ENCODE data around the gene CADPS.

DNA sequence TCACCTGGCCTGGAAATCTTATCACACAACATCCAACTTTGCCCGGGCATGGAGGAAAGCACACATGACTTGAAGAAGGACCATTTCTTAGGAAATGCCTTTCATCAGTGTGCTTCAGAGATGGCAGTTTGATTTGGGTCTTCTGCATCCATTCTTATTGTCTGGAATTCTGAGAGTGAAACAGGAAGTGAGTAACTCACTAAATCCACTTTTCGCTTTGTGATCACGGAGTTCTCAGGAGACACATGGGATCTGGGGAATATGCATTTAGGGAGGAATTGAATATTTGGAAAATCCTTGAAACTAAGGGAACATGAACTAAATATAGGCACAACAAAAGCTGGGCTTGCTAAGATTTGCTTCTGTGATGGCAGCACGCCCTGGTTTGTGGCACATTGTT, 289.4 kb downstream of the CADPS start:
- TF ChIP-seq, protein P1, sequence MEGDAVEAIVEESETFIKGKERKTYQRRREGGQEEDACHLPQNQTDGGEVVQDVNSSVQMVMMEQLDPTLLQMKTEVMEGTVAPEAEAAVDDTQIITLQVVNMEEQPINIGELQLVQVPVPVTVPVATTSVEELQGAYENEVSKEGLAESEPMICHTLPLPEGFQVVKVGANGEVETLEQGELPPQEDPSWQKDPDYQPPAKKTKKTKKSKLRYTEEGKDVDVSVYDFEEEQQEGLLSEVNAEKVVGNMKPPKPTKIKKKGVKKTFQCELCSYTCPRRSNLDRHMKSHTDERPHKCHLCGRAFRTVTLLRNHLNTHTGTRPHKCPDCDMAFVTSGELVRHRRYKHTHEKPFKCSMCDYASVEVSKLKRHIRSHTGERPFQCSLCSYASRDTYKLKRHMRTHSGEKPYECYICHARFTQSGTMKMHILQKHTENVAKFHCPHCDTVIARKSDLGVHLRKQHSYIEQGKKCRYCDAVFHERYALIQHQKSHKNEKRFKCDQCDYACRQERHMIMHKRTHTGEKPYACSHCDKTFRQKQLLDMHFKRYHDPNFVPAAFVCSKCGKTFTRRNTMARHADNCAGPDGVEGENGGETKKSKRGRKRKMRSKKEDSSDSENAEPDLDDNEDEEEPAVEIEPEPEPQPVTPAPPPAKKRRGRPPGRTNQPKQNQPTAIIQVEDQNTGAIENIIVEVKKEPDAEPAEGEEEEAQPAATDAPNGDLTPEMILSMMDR (conservative IDR thresholded peaks at IDR 0.05; ENCODE audit: low read depth, low read length): no peak
- no peak for TF ChIP-seq EZH2 (IDR thresholded peaks at IDR 0.05; ENCODE audit: borderline replicate concordance, low read depth, low read length, poor library complexity, severe bottlenecking)

All from A673 (cell line).